Measurements from ENCODE around the gene UXT.
A peak's percentile ranks its signal among the peaks of the same experiment; 100 is the strongest.
"Not testable (repeated sequence)": the region's sequence is repeated elsewhere in the genome, so short reads cannot be mapped to it uniquely, and the experiment has no call there.

UXT gene

GRCh38 chrX:47658684-47659420 lies at the start of gene UXT:
TSS of gene UXT (minus strand) at chrX:47659180. CDS start at chrX:47658927, 253 bp downstream.
- DNase-seq = peak; percentile 93 to 94

GRCh38 chrX:47707031-47707780 lies 48.2 kb upstream of the UXT start:
- no peak for DNase-seq

GRCh38 chrX:47706575-47706974 lies 47.6 kb upstream of the UXT start:
- DNase-seq = no peak

GRCh38 chrX:47704736-47705135 lies 45.8 kb upstream of the UXT start:
- no peak for DNase-seq

- no peak for DNase-seq
These were observed 38.2 kb upstream of the UXT start for GRCh38 chrX:47697181-47697580.

- DNase-seq = no peak
These were observed 31.2 kb upstream of the UXT start for GRCh38 chrX:47690175-47690574.

- peak; percentile 22 to 74 for DNase-seq
These were observed 28.3 kb upstream of the UXT start for GRCh38 chrX:47687263-47687662.

GRCh38 chrX:47683829-47684205 lies 24.8 kb upstream of the UXT start:
- no peak for DNase-seq

- no peak for DNase-seq
These were observed 24.3 kb upstream of the UXT start for GRCh38 chrX:47683184-47683828.

- DNase-seq = not testable (repeated sequence)
These were observed 17.2 kb upstream of the UXT start for GRCh38 chrX:47675959-47676859.

GRCh38 chrX:47674776-47675175 lies 15.8 kb upstream of the UXT start:
- no peak for DNase-seq

GRCh38 chrX:47665797-47666196 lies 6.8 kb upstream of the UXT start:
- DNase-seq = not testable (repeated sequence)

GRCh38 chrX:47664737-47665136 lies 5.8 kb upstream of the UXT start:
- no peak for DNase-seq

- no peak for DNase-seq
These were observed 3.2 kb upstream of the UXT start for GRCh38 chrX:47662144-47662657.

GRCh38 chrX:47661539-47661938 lies 2.6 kb upstream of the UXT start:
- no peak for DNase-seq

GRCh38 chrX:47659421-47659726 lies 394 bp upstream of the UXT start:
- no peak for DNase-seq

- DNase-seq = no peak
These were observed 688 bp downstream of the UXT start for GRCh38 chrX:47658301-47658683.

- no peak for DNase-seq
These were observed 7.7 kb downstream of the UXT start for GRCh38 chrX:47651043-47651905.

- peak; percentile 98 to 99 for DNase-seq
These were observed 8.6 kb downstream of the UXT start, which contains the start of gene ELK1 for GRCh38 chrX:47650164-47651042. TSS of gene ELK1 (minus strand) at chrX:47650563. CDS start at chrX:47641441, 9,122 bp downstream.

- DNase-seq = no peak
These were observed 9.2 kb downstream of the UXT start for GRCh38 chrX:47649781-47650163.

- no peak for DNase-seq
These were observed 9.7 kb downstream of the UXT start for GRCh38 chrX:47649271-47649670.

Measured in NCI-H2081 (cell line).